Liver (tissue), 3 donors: ENCODE measurements around the gene LSAMP.

ENCODE experiments used
- CTCF ChIP-seq: fragments of 150-350 bp; IDR thresholded peaks from 2 replicates; pipeline ENCODE4 v1.5.1; 2017; ENCODE audit warnings: improper control_type of control experiment, low read depth, low read length; ENCODE audit not compliant: missing input control
- EGR1 ChIP-seq, 2 donors: IDR thresholded peaks; 2 replicates each; pipeline ENCODE4 v1.6.1; 2016 to 2018; ENCODE audit warnings: antibody characterized with exemption in 2 of 2, low read depth in 2 of 2
- RAD21 ChIP-seq, 2 donors: IDR thresholded peaks; 2 replicates each; pipeline ENCODE4 v1.6.1; 2016; ENCODE audit warnings: antibody characterized with exemption in 2 of 2, mild to moderate bottlenecking in 2 of 2
- TF ChIP-seq, protein P1 (sequence below): IDR thresholded peaks from 2 replicates; pipeline ENCODE4 v1.6.1; 2016; ENCODE audit warnings: antibody characterized with exemption
- donor health status: healthy.
- donor health status: healthy.

- TF ChIP-seq, protein P1, sequence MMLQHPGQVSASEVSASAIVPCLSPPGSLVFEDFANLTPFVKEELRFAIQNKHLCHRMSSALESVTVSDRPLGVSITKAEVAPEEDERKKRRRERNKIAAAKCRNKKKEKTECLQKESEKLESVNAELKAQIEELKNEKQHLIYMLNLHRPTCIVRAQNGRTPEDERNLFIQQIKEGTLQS = no peak
- TF ChIP-seq CTCF (no peak), RAD21 (IDR thresholded peaks at IDR 0.05) (no peak), EGR1 (IDR thresholded peaks at IDR 0.05; ENCODE audit: low read depth in 2 of 2) (no peak)
Observed at GRCh38 chr3:116078561-116078960, 366.7 kb downstream of the LSAMP start.
